Activated CD4-positive, alpha-beta T cell treated with anti-CD3 and anti-CD28 coated beads for 36 hours (primary cell): ENCODE results near the gene CHST6. TPM values are rescaled to one million over a fixed set of nuclear protein-coding genes. Genes with fewer than 3 reads are reported as not detected.
"Not testable (repeated sequence)": the region's sequence is repeated elsewhere in the genome, so short reads cannot be mapped to it uniquely, and the experiment has no call there.

Source experiments
- ATAC-seq: fragments of 200-7000 bp; cut with Tn5 transposase; one replicate; pipeline ENCODE4 v1.10.0; 2021; ENCODE audit warnings: mild to moderate bottlenecking, moderate library complexity
- CTCF ChIA-PET: fragments of 350-600 bp; sonication (Branson Sonifier 250); formaldehyde crosslinking; loops from one replicate; lab custom pipeline; 2021; ENCODE audit warnings: antibody characterized with exemption; lab: Charles Lee
- POLR2A ChIA-PET: fragments of 350-600 bp; sonication (Branson Sonifier 250); formaldehyde crosslinking; loops from one replicate; lab custom pipeline; 2021; ENCODE audit warnings: antibody characterized with exemption, inconsistent platforms; lab: Charles Lee
- DNase-seq: peaks from one replicate; pipeline ENCODE4 v3.0.0-alpha.2; 2020
- H3K27ac Mint-ChIP-seq: one replicate; pipeline ENCODE4 v1.8.0; 2021; ENCODE audit warnings: mixed read lengths
- H3K27me3 Mint-ChIP-seq: one replicate; pipeline ENCODE4 v1.8.0; 2021; ENCODE audit warnings: mixed read lengths
- H3K36me3 Mint-ChIP-seq: one replicate; pipeline ENCODE4 v1.8.0; 2021; ENCODE audit warnings: low read depth, mixed read lengths
- H3K4me1 Mint-ChIP-seq: one replicate; pipeline ENCODE4 v1.8.0; 2021; ENCODE audit warnings: mixed read lengths
- H3K4me3 Mint-ChIP-seq: one replicate; pipeline ENCODE4 v1.8.0; 2021; ENCODE audit warnings: mild to moderate bottlenecking, moderate library complexity, mixed read lengths
- H3K9me3 Mint-ChIP-seq: one replicate; pipeline ENCODE4 v1.8.0; 2021; ENCODE audit warnings: low read depth, mixed read lengths
- intact Hi-C, 2 experiments: fragments of 100-400 bp; cut with DNase I in 1 of 2; cut with micrococcal nuclease in 1 of 2; formaldehyde crosslinking; loops; one replicate each; pipeline versions ENCODE4 v1.14.2 to v1.15.1; 2022 to 2024; cut with DNase I, micrococcal nuclease
- total RNA-seq, 2 experiments: library from RNA; stranded (reverse); gene quantifications; one replicate each; pipeline ENCODE4 v1.2.3, GENCODE V29; 2021

CHST6 gene
- total RNA-seq, 2 experiments from 2014 or later: not detected

- DNase-seq (no peak), ATAC-seq (no peak)
- Mint-ChIP-seq H3K4me3 (no peak overlapping the region), H3K27ac (no peak overlapping the region), H3K36me3 (peaks cover 14% of the 10 kb centered on the region), H3K27me3 (no peaks in the 10 kb centered on the region), H3K4me1 (peaks cover 42% of the 10 kb centered on the region), H3K9me3 (no peaks in the 10 kb centered on the region)
- ChIA-PET POLR2A (no interaction called here), CTCF (no interaction called here)
- intact Hi-C loops: loop anchor here in 1 of 2 experiments (5.0 kb wide), 1 partner anchor 262 kb away; no protein-coding TSS in a partner anchor
Measured at GRCh38 chr16:75459691-75460090, 35.5 kb downstream of the CHST6 start.

GRCh38 chr16:75458439-75458838 is 36.8 kb downstream of the CHST6 start:
- intact Hi-C loops: no loop called here
- no peak for DNase-seq
- H3K4me1 Mint-ChIP-seq: peaks cover 47% of the 10 kb centered on the region
- H3K9me3 Mint-ChIP-seq: no peaks in the 10 kb centered on the region
- H3K27me3 Mint-ChIP-seq: no peaks in the 10 kb centered on the region
- H3K27ac Mint-ChIP-seq: no peak overlapping the region
- H3K4me3 Mint-ChIP-seq: no peak overlapping the region
- ChIA-PET POLR2A (no interaction called here), CTCF (interaction anchor here (0.9 to 1.8 kb wide), 3 partner anchors 14 to 163 kb away, joined by 3 to 7 read pairs (median 3); partner anchors contain the start of gene ADAT1)
- H3K36me3 Mint-ChIP-seq: peaks cover 14% of the 10 kb centered on the region
- no peak for ATAC-seq

- Mint-ChIP-seq H3K9me3 (no peaks in the 10 kb centered on the region), H3K27ac (no peak overlapping the region), H3K4me3 (no peak overlapping the region), H3K4me1 (peaks cover 46% of the 10 kb centered on the region), H3K27me3 (no peaks in the 10 kb centered on the region), H3K36me3 (peaks cover 14% of the 10 kb centered on the region)
- ChIA-PET CTCF (interaction anchor here (0.7 to 2.4 kb wide), 4 partner anchors 11 to 492 kb away, joined by 3 to 10 read pairs (median 5); partner anchors contain the start of gene ADAT1), POLR2A (no interaction called here)
- DNase-seq: no peak
- ATAC-seq: no peak
- intact Hi-C loops: no loop called here
Measured at GRCh38 chr16:75458029-75458428, 37.2 kb downstream of the CHST6 start.

GRCh38 chr16:75457485-75458021 is 37.7 kb downstream of the CHST6 start:
- Mint-ChIP-seq H3K4me3 (no peak overlapping the region), H3K9me3 (no peaks in the 10 kb centered on the region), H3K36me3 (peaks cover 16% of the 10 kb centered on the region), H3K4me1 (peaks cover 41% of the 10 kb centered on the region), H3K27ac (no peak overlapping the region), H3K27me3 (no peaks in the 10 kb centered on the region)
- DNase-seq: no peak
- intact Hi-C loops: no loop called here
- ChIA-PET POLR2A (interaction anchor here (0.5 kb wide), 1 partner anchor 9 kb away, joined by 5 read pairs; no protein-coding TSS in a partner anchor), CTCF (interaction anchor here (0.6 to 2.4 kb wide), 4 partner anchors 11 to 492 kb away, joined by 3 to 10 read pairs (median 5); partner anchors contain the start of gene ADAT1)
- ATAC-seq: no peak

GRCh38 chr16:75456971-75457370 is 38.3 kb downstream of the CHST6 start:
- POLR2A ChIA-PET: interaction anchor here (0.5 kb wide), 1 partner anchor 10 kb away, joined by 5 read pairs; no protein-coding TSS in a partner anchor
- CTCF ChIA-PET: interaction anchor here (0.6 to 2.4 kb wide), 5 partner anchors 10 to 165 kb away, joined by 3 to 10 read pairs (median 3); partner anchors contain the start of gene ADAT1

GRCh38 chr16:75456486-75456885 is 38.8 kb downstream of the CHST6 start:
- H3K9me3 Mint-ChIP-seq, DNase-seq, H3K4me3 Mint-ChIP-seq, ATAC-seq, intact Hi-C loops, H3K27me3 Mint-ChIP-seq, POLR2A ChIA-PET, H3K27ac Mint-ChIP-seq: not testable (repeated sequence)
- CTCF ChIA-PET: interaction anchor here (0.5 to 2.4 kb wide), 6 partner anchors 9 to 165 kb away, joined by 3 to 10 read pairs (median 4); partner anchors contain the start of gene ADAT1
- peaks cover 15% of the 10 kb centered on the region for H3K36me3 Mint-ChIP-seq
- peaks cover 32% of the 10 kb centered on the region for H3K4me1 Mint-ChIP-seq

More at GRCh38 chr16:75456971-75457370, 38.3 kb downstream of the CHST6 start:
- no peak overlapping the region for H3K4me3 Mint-ChIP-seq
- H3K27me3 Mint-ChIP-seq: no peaks in the 10 kb centered on the region
- peaks cover 35% of the 10 kb centered on the region for H3K4me1 Mint-ChIP-seq
- no peaks in the 10 kb centered on the region for H3K9me3 Mint-ChIP-seq
- H3K27ac Mint-ChIP-seq: no peak overlapping the region
- intact Hi-C loops: no loop called here
- DNase-seq: no peak
- peaks cover 17% of the 10 kb centered on the region for H3K36me3 Mint-ChIP-seq
- no peak for ATAC-seq

GRCh38 chr16:75455677-75456076 is 39.6 kb downstream of the CHST6 start:
- CTCF ChIA-PET: interaction anchor here (0.6 to 2.4 kb wide), 4 partner anchors 9 to 37 kb away, joined by 3 to 10 read pairs (median 4); no protein-coding TSS in a partner anchor
- Mint-ChIP-seq H3K27me3 (no peaks in the 10 kb centered on the region), H3K4me1 (peaks cover 24% of the 10 kb centered on the region), H3K4me3 (no peak overlapping the region), H3K27ac (no peak overlapping the region), H3K36me3 (peaks cover 17% of the 10 kb centered on the region), H3K9me3 (no peaks in the 10 kb centered on the region)
- DNase-seq (no peak), ATAC-seq (no peak)
- intact Hi-C loops: no loop called here
- POLR2A ChIA-PET: interaction anchor here (0.5 to 1.0 kb wide), 2 partner anchors 22 to 128 kb away, joined by 4 read pairs; partner anchors contain the start of gene CFDP1

- Mint-ChIP-seq H3K27ac (no peak overlapping the region), H3K4me3 (no peak overlapping the region), H3K9me3 (no peaks in the 10 kb centered on the region), H3K27me3 (no peaks in the 10 kb centered on the region), H3K4me1 (peaks cover 9% of the 10 kb centered on the region), H3K36me3 (peaks cover 13% of the 10 kb centered on the region)
- DNase-seq (no peak), ATAC-seq (no peak)
- intact Hi-C loops: no loop called here
- CTCF ChIA-PET: no interaction called here
- POLR2A ChIA-PET: no interaction called here
Measured at GRCh38 chr16:75452464-75453190, 42.6 kb downstream of the CHST6 start.

GRCh38 chr16:75446416-75446815 is 48.8 kb downstream of the CHST6 start:
- ATAC-seq: no peak
- CTCF ChIA-PET: interaction anchor here (0.8 to 2.3 kb wide), 3 partner anchors 10 to 213 kb away, joined by 3 to 10 read pairs (median 4); no protein-coding TSS in a partner anchor

GRCh38 chr16:75445298-75445697 is 49.9 kb downstream of the CHST6 start:
- no peak overlapping the region for H3K27ac Mint-ChIP-seq
- intact Hi-C loops: no loop called here
- ChIA-PET POLR2A (interaction anchor here (1.2 kb wide), 1 partner anchor 11 kb away, joined by 4 read pairs; no protein-coding TSS in a partner anchor), CTCF (interaction anchor here (0.6 to 0.9 kb wide), 4 partner anchors 12 to 110 kb away, joined by 3 to 4 read pairs (median 3); partner anchors contain the start of genes CFDP1 and TMEM231)
- ATAC-seq: no peak
- no peak for DNase-seq
- no peaks in the 10 kb centered on the region for H3K27me3 Mint-ChIP-seq
- H3K4me3 Mint-ChIP-seq: no peak overlapping the region
- H3K36me3 Mint-ChIP-seq: peaks cover 6% of the 10 kb centered on the region
- H3K4me1 Mint-ChIP-seq: no peaks in the 10 kb centered on the region
- no peaks in the 10 kb centered on the region for H3K9me3 Mint-ChIP-seq

More at GRCh38 chr16:75446416-75446815, 48.8 kb downstream of the CHST6 start:
- H3K9me3 Mint-ChIP-seq: no peaks in the 10 kb centered on the region
- POLR2A ChIA-PET: no interaction called here
- H3K36me3 Mint-ChIP-seq: peaks cover 10% of the 10 kb centered on the region
- intact Hi-C loops: no loop called here
- H3K27me3 Mint-ChIP-seq: no peaks in the 10 kb centered on the region
- H3K27ac Mint-ChIP-seq: no peak overlapping the region
- H3K4me1 Mint-ChIP-seq: no peaks in the 10 kb centered on the region
- no peak overlapping the region for H3K4me3 Mint-ChIP-seq
- DNase-seq: no peak

- DNase-seq (no peak), ATAC-seq (no peak)
- peaks cover 2% of the 10 kb centered on the region for H3K36me3 Mint-ChIP-seq
- H3K4me1 Mint-ChIP-seq: no peaks in the 10 kb centered on the region
- intact Hi-C loops: no loop called here
- H3K27me3 Mint-ChIP-seq: no peaks in the 10 kb centered on the region
- no peak overlapping the region for H3K4me3 Mint-ChIP-seq
- CTCF ChIA-PET: no interaction called here
- H3K9me3 Mint-ChIP-seq: no peaks in the 10 kb centered on the region
- no peak overlapping the region for H3K27ac Mint-ChIP-seq
- POLR2A ChIA-PET: no interaction called here
Measured at GRCh38 chr16:75443298-75443697, 51.9 kb downstream of the CHST6 start.
